KOPT-K1 (cell line): ENCODE measurements around the gene ASB18.

Experiments
- H3K27ac ChIP-seq: fragments of 200-600 bp; sonication (generic); 2 replicates; pipeline ENCODE4 v1.5.1; 2016; ENCODE audit warnings: antibody characterized with exemption, mild to moderate bottlenecking, low read depth, low read length; ENCODE audit not compliant: poor library complexity, severe bottlenecking
- H3K36me3 ChIP-seq: fragments of 200-600 bp; sonication (generic); 2 replicates; pipeline ENCODE4 v1.5.1; 2017; ENCODE audit warnings: antibody characterized with exemption, mild to moderate bottlenecking, low read length, moderate library complexity; ENCODE audit not compliant: insufficient read depth
- H3K9me3 ChIP-seq: fragments of 200-600 bp; sonication (generic); 2 replicates; pipeline ENCODE4 v1.5.1; 2017; ENCODE audit warnings: antibody characterized with exemption, low read length, mild to moderate bottlenecking; ENCODE audit not compliant: insufficient read depth, poor library complexity, severe bottlenecking

Gene ASB18

DNA sequence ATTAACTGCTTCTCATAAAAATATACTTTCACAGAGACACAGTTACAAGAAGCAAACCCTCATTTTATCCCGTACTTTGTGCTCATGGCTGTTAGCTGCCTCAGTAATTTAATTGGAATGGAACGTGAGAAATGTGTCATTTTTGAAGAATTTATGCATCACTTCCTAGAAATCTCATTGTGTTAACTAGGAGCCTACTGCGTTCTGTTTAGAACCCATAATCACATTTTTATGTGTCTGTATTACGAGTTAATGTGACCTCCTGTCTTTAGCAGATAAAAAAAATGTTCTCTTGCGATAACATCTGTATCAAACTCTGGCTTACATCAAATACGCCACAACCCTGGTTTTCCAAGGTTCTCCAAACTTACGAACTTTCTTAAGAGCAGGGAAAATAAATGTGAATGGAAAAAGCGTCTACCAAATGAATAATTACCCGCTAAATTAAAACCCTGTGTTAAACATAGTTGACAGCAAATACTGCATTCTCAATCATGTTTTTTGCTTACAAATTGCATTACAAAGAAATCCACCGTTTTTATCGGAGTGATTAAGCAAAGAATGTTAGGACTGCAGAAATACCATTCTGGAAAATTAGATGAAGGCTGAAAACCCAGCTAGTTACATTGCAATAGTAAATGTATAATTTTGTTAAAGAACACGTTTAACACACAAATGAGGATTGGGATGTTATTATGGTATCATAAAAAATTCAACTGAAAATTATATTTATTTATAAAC lies 84.0 kb downstream of the ASB18 start:
- Histone ChIP-seq H3K9me3 (peaks cover 7% of the 10 kb centered on the region), H3K36me3 (no peaks in the 10 kb centered on the region), H3K27ac (no peak overlapping the region)

DNA sequence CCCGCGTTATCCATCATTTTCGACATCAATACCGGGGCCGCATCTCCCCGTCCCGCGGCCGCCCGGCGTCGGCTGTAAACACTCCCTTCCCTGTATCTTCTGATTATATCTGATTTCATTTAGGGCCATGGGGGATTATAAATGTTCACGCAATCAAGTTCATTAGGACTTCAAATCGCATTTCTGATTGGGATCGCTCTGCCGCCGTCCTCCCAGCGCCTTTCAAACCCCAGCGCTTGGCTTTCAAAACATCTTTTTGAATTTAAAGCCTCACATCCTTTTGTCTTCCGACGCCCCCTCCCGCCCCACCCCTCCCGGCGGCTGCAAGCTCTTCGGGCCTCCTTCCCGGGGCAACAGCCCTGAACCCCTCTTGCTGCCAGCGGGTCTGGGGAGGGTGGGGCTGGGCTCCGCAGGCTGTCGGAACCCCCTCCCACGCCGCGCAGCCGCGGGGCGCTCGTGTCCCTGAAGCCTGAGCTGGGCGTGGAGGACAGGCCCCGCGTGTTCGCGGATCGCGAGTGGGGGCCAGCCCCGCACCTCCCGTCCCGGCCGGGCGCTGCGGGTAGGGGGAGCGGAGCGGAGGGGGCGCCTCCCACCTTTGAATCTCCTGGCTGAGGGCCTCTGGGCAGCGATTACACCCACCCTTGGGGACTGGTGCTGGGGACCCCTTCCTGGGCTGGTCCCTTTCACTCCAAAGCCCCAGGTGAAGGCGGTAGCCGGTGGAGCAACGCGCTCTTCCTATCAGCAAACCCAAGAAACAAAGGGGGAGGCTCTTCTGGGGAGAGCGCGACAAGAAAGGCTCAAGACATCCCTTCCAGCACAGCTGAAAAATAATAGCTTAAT lies 84.8 kb downstream of the ASB18 start:
- Histone ChIP-seq H3K36me3 (no peaks in the 10 kb centered on the region), H3K9me3 (no peaks in the 10 kb centered on the region), H3K27ac (no peak overlapping the region)

DNA sequence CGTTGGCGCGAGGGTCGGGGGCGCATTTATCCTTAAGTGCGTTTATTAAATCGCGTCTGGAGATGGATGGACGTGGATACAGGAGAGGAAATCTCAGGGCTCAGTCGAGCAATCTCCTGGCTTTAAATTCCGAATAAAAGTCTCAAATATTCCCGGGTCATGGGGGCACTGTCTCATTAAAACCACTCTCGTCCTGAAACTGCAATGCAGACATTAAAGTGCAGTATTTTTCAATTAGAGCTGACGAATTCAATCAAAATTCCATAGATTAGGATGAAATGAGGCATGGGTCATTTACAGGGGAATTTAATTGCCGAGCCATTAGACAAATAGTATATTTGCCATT lies 85.3 kb downstream of the ASB18 start:
- Histone ChIP-seq H3K36me3 (no peaks in the 10 kb centered on the region), H3K9me3 (no peaks in the 10 kb centered on the region), H3K27ac (no peak overlapping the region)

DNA sequence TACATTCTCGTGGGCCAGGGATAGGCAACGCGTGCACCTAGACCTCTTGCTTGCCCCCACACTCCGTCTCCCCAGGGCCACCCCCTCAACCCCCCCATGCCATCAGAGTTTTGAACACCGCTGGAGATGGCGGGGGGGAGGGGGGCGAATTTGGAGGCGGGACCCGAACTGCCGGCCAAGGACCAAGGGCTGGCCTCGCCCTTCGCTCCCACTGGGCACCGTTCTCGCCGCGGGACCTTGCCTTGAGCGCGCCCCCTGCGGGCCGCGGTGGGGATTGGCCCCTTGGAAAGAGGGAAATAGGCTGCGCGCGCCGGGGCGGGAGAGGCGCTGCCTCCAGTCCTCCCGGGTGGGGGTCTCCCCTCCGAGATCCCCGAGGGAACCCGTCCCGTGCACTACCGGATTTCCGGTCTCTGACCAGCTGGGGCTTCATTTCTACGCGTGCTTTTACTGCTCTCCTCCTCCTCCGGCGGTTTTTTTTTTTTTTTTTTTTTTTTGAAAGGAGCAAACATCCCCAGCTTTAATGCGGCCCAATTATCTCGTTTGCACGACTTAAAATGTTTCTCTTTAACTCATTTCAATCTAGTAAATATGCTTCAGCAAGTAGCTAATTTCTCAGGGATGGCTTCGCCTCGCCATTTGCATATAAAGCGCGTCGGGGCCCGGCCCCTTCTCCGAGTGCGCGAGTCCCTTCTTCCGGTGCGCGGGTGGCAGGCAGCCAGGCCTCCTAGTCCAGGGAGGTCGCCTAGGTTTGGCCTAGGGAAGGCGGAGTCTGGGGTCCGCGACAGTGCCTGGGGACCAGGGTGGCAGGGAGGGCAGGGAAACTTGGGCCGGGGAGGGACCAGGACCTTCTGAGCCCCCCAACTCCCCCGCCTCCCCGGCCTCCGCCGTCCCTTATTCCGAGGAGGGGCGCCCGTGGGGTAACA lies 86.0 kb downstream of the ASB18 start:
- no peaks in the 10 kb centered on the region for H3K9me3 ChIP-seq
- no peak overlapping the region for H3K27ac ChIP-seq

DNA sequence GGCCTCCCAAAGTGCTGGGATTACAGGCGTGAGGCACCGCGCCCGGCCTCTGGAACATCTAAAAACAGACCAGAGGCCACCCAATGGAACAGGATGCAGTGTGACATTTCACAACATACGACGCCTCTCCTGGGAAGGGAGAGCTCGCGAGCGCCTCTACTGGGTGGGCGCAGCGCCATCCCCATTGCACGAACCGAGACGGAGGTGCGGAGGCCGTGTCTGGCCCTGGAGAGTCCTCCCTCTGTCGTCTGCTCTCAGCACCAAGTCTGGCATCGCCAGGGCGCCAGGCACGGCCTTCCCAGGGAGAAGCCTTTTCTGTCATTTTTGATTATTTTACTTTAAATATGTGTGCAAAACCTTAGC lies 86.6 kb downstream of the ASB18 start:
- no peaks in the 10 kb centered on the region for H3K36me3 ChIP-seq
- no peaks in the 10 kb centered on the region for H3K9me3 ChIP-seq
- no peak overlapping the region for H3K27ac ChIP-seq

More for the DNA sequence above, 86.0 kb downstream of the ASB18 start:
- no peaks in the 10 kb centered on the region for H3K36me3 ChIP-seq

DNA sequence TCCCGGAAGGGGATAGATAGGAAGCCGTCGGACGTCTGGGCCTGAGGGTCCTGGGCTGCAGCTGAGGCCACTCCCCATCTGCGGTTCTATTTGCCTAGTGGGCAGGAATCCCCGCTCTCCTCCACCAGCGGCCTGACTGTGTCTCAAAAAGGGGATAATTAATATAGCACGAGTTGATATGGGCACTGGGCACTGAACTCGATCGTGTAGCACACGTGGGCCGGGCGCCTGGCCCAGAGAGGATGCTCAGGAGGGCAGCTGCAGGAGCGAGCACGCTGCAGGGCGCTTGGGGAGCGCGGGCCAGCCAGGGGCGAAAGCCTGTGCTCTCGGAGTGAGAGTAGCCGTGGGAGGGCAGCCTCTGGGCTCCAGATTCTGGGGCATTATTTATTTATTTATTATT lies 87.3 kb downstream of the ASB18 start:
- Histone ChIP-seq H3K27ac (no peak overlapping the region), H3K36me3 (no peaks in the 10 kb centered on the region), H3K9me3 (no peaks in the 10 kb centered on the region)

DNA sequence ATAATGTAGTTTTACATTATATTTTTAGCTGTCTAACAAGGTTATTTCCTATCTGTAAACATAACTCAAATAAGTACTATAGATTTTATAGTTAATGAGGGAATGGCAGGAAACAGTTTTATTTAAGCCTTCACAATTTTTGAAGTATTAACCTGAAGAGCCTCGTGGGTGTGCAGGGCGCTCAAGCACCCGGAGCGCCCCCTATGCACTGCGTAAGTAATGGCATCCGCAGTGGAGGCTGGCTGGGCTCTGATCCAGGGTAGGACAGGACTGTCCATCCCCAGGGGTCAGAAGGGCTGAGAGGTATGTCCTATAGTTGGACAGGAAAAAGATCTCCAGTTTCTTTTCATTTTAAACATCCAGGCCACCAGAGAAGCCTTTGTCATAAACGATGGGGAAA lies 87.8 kb downstream of the ASB18 start:
- H3K9me3 ChIP-seq, result no peaks in the 10 kb centered on the region
- no peak overlapping the region for H3K27ac ChIP-seq
- H3K36me3 ChIP-seq, result no peaks in the 10 kb centered on the region

DNA sequence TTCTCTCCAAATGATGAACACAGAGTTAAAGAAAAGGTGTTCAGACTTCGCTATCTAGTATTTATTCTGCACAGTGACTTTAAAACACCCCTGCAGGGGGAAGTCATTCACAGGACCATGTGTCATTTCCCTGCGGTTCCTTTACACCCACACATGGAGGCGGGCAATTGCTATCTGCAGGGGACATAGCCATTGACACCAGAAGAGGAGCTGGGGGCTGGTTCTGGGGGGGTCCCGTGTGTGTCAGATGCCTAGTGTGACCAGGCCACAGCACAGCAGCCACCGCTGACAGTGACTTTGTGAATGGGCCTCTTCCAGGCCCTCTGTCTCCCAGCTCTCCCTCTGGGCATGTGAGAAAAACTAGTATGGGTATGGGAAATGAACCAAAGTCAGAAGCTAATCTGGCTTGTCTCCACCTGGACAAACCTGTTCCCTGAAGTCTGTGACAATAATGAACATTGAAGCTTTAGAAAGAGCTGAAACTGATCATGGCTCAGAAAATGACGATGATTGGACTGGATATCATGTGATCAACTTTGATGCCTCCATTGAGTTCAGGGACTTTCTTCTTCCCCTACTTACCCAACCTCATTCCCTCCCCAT lies 88.6 kb downstream of the ASB18 start:
- no peaks in the 10 kb centered on the region for H3K36me3 ChIP-seq
- H3K9me3 ChIP-seq, result no peaks in the 10 kb centered on the region
- H3K27ac ChIP-seq, result no peak overlapping the region

DNA sequence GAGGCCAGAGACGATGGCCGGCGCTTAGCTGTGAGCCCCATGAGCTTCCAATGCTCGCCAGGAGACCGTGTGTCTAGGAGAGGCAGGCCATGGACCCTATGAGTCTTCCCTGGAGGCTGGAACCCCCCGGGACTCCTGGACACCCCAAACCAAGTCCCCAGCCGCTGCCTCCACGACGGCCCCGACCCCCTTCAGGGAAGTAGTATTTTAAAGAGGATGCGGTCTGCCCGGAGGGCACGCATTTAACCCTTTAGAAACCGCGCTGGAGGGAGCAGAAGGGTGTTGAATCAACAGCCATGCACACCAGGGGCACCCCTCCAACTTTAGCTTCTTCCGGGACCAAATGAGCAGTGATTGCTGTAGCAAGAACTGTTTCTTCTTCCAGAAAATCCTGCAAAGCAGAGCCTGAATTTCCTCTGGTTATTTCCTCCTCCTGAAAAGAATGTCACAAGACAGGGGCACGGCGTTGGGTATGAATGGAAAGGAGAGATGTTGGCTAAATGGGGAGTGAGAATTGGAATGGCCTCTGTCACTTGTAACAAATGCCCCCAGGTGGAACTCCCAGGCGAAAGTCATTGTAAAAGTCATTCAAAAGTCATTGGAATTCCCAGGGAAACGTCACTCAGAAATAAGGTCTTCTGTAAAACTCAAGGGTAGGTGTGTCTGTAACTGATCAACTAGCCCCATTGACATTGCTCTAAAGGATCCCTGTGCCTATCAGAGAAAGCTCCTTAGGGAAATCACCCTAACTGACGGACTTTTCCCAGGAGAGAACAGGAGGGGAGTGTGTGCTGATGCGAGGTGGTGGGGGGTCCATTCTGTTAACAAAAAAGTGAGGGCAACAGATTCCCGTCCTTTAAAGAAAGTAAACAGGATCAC lies 90.2 kb downstream of the ASB18 start:
- no peak overlapping the region for H3K27ac ChIP-seq
- no peaks in the 10 kb centered on the region for H3K9me3 ChIP-seq
- H3K36me3 ChIP-seq, result no peaks in the 10 kb centered on the region

DNA sequence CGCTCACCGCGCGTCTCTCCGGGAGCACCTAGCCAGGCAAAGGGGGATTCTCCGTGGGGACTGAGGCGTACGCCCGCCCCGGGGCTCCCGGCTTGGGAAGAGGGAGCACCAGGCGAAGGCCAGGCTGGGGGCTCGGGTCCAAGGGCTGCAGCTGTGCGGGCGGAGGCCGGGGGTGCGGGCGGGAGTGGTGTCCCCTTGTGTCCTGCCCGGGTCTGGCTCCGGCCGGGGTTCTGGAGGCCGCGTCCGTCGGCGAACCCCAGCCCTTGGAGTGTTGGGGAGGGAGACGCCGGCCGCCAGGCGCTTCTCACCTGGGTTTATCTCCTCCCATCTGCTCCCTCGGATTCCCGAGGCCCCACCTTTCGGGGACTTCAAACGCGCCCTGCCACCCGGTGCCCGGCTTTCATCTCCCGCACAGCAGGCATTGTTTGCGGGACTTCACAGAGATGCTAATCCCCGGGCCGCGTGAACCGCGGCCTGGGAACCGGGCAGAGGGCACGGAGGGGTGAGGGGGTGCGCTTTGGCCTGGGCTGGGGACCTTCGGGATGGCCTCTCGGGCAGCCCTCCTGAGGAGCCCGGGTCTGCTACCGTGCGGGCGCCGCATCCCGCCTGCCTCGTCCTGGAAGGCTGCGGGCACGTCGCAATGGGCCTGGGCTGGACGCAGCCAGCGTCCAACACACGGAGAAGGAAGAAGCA lies 91.0 kb downstream of the ASB18 start:
- no peaks in the 10 kb centered on the region for H3K9me3 ChIP-seq
- no peaks in the 10 kb centered on the region for H3K36me3 ChIP-seq
- H3K27ac ChIP-seq, result no peak overlapping the region

DNA sequence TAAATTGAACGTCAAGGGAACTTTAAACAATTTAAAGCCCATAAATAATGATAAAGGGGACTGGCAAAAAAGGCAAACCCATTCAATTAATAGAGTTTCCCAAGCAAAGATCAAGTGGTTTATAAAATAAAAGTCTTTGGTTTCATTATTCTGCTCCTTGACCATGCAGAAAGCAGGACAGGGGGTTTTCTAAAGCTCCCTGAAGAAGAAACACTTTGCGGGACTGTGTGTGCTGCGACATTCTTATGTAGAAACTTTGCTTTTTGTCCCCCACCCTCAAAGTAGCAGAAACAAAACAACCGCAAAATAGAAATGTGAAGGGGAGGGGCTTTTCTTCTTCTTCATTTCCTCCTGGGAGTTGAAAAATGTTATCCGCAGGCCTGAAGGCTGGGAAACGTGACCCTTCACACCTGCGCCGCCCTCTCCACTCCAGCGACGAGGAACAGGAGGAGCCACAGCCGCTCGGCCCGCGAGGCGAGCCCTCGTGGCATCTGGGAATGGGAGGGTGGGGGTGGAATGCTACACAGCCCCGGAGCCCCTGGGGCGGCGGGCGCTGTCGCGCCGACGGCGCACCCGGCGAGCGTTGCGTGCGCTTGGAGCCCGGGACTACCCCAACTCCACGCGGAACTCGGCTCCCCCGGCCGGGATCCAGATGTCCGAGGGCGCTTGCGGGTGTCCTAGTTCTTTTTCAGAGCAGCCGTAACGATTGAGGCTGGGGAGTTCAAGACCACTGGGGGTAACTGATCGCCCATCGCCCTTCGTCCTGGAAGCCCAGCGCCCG lies 91.8 kb downstream of the ASB18 start:
- no peaks in the 10 kb centered on the region for H3K36me3 ChIP-seq
- H3K9me3 ChIP-seq, result no peaks in the 10 kb centered on the region
- no peak overlapping the region for H3K27ac ChIP-seq

DNA sequence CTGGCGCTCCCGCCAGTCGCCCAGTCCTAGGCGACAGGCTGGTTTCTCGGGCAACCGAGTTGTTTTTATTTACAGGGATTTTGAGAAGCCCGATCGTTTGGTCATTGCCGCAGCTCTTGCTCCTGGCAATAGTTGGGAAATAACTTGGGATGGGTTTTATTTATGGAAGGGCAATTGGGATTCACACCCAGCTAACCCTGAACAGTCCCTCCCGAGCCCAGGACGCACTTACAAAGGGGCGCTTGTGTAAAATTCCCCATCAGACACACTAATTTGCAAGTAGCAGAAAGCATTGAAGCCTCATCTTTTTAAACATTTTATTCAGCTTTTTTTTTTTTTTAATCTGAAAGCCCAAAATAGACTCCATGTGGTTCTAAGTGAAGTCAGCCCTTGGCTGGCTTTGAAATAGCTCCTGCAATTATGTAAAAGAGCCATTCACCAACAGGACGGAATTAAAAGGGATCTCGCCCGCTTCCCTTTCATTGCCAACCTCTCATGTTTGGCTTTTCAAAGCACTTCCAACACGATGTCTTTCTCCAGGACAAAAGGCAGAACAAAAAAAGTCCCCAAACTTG lies 92.4 kb downstream of the ASB18 start:
- Histone ChIP-seq H3K9me3 (no peaks in the 10 kb centered on the region), H3K27ac (no peak overlapping the region), H3K36me3 (no peaks in the 10 kb centered on the region)

DNA sequence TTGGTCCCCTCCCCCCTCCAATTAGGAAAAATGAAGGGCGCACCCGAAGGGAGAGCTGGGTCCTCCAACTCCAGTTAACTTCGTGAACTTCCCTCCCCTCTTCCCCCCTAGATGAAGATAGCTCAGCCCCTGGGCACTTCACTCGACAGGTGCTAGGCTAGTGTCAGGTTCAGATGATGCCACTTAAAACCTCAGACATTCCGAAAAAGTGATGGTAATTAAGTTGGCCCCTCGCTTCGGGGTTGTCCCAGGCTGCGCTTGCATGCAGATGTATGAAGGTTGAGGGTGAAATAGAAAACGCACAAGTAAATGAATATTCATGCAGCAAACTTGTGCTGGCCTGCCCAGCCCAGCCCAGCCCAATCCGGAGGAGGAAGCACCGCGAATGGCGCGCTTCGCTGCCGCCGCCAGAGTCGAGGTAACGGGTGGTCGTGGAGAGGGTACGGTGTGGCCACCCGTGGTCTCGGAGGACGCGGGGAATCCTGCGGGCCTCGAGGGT lies 93.0 kb downstream of the ASB18 start:
- H3K9me3 ChIP-seq, result no peaks in the 10 kb centered on the region
- no peaks in the 10 kb centered on the region for H3K36me3 ChIP-seq
- H3K27ac ChIP-seq, result no peak overlapping the region
